OCI-M2 (cell line): ENCODE results near the gene CXADR.

Experiments used
- DNase-seq: peaks from one replicate; lab custom pipeline; 2025; ENCODE audit not compliant: unreplicated experiment; lab: John Stamatoyannopoulos, UW

Gene CXADR

GRCh38 chr21:17539323-17539722 is 26.5 kb downstream of the CXADR start:
- DNase-seq = no peak

DNA sequence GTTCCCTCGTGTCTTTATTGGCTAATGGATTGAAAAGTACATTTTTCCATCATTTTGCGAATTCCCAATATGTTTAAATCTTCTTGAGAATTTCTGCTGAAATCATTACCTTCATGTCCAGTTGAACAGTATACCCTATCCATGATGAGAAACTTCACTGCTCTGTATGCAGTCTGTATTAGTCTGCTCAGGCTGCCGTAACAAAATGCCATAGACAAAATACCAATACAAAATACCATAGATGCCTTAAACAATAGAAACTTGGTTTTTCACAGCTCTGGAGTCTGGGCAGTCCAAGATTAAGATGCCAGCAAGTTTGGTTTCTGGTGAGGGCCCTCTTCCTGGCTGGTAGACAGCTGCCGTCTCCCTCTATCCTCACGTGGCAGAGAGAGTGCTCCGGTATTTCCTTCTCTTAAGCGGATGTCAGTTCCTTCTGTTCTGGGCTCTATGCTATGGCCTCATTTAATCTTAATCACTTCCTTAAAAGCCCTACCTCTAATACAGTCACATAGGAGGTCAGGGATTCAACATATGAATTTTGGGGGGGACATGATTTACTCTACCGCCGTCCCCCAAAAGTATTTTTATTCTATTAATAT is 27.0 kb downstream of the CXADR start:
- DNase-seq = no peak

DNA sequence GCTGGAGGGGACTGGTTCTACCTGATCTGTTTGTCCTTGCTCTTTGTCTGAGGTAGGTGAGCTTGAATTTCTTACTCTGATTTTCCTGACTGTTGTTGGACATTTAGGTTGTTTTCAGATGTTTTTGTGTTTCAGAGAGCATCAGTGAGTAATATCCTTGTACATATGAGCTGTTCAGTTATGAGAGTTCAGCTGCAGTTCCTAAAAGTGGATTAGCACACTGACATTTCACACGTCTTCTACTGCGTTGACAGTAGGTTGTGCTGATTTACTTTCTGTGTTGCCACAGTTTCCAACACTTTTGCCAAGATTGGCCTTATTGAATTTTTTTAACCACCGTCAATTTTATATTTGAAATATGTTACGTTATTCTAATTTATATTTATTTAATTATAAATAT is 27.7 kb downstream of the CXADR start:
- no peak for DNase-seq

GRCh38 chr21:17542371-17543011 is 29.6 kb downstream of the CXADR start:
- no peak for DNase-seq

DNA sequence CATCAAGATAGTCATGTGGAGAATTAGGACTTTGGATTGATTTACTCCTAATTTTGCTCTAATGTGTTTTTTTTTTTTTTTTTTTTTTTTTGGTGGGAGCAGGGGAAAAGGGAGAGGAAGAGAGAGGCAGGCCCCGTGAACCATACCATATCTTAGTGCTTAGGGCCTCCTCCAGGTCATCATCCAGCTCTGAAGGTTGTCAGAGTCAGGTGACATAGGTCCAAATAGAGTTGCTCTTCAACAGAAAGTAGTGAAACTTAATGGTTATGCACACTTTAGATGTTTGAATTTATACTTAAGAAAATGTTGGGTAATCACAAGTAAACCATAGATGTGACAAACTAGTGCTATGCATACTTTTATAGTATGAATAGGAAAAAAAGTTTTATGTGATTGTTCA is 32.2 kb downstream of the CXADR start:
- no peak for DNase-seq

DNA sequence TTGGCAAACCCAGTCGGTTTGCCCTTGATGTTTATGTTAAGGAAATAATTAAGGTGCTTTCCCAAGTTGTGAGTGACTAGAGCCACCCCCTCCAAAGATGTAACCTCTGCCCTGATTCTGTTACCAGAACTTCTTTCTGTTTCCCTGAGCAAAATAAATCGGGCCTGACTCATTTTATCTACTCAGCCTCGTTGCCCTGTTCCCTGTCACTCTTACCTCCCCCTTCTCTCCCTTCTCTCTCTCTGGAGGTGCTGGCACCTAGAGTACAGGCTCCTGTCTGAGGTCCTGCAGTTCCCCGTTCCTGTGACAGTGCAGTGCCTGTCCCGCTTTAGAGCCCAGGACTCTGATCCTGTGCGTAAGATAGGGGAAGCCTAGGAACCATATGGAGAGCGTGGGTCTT is 35.4 kb downstream of the CXADR start:
- DNase-seq = no peak

GRCh38 chr21:17550671-17551308 is 37.9 kb downstream of the CXADR start:
- DNase-seq = no peak

DNA sequence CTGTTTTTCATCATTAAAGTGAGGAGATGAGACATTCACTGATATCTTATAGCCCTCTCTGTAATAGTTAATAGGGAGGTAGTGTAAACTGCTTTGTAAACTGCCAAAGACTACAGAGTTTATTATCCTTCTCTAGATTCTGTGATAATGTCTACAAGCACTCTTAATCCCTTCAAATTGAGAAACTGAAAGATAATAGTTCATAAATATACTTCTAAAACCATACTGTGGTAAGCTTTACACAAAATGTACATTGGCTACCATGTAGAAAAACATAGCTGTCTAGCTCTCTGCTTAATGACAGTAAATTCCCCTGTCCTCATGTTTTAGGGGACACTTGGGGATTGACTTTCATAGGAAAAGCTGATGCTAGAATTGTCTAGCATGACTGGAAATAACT is 39.6 kb downstream of the CXADR start:
- no peak for DNase-seq

- DNase-seq = no peak
Measured at GRCh38 chr21:17554120-17554519, 41.3 kb downstream of the CXADR start.

GRCh38 chr21:17554679-17555465 is 42.0 kb downstream of the CXADR start:
- no peak for DNase-seq

DNA sequence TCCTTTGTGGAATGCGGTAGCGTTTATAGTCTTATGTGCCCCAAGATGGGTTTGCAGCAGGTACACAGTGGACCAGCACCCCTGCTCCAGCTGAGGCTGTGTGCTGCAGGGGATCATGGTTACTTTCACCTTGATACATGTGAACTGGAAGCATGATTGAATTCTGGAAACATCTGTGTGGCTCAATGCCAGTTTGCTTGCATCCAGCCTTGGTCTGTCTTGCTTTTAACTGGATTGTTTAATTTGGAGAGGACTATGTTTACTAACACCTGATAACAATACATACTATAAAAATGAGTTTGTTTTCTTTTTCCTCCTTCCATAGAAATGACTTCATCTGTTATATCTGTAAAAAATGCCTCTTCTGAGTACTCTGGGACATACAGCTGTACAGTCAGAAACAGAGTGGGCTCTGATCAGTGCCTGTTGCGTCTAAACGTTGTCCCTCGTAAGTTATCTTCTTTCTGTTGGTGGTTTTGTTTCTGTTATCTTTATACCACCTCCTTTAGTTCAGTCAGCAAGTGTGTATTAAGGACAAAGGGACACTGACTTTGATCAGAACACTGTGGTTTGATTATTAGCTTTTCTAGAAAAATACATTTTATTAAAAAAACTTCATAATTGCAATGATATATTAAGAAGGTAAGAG is 47.7 kb downstream of the CXADR start:
- no peak for DNase-seq

DNA sequence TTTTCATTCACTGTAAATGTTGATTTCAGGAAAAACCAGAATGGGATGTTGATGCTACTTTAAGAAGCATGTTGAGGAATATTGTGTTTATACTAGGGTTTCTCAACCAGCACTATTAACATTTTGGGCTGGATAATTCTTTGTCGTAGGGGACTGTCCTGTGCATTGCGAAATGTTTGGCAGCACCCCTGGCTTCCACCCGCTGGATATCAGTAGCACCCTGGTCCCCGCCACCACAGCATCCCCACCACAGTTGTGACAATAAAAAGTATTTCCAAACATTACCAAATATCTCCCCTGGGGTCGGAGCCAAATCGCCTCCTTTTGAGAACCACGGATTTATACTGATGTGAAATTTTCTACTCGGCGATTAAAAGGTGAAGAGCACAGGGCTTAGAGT is 57.9 kb downstream of the CXADR start:
- DNase-seq = no peak

DNA sequence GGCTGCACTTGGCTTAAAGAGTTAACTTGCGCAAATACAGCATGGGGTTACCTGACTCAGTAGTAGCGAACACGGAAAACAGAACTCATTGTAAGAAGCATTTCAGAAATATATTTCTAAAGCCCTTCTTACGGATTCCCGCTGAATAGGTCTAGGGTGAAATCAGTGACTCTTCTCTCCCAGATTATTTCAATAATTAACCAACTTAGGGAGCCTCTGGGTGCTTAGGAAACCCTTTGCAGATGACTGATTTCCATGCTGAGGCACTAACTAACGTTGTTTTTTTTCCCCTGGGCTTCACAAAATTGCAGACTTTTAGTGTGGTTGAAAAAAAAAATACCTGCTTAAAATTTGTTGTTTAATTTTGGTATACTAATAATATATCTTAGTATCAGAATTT is 59.6 kb downstream of the CXADR start:
- no peak for DNase-seq

- no peak for DNase-seq
Measured at GRCh38 chr21:17575076-17575475, 62.2 kb downstream of the CXADR start.

DNA sequence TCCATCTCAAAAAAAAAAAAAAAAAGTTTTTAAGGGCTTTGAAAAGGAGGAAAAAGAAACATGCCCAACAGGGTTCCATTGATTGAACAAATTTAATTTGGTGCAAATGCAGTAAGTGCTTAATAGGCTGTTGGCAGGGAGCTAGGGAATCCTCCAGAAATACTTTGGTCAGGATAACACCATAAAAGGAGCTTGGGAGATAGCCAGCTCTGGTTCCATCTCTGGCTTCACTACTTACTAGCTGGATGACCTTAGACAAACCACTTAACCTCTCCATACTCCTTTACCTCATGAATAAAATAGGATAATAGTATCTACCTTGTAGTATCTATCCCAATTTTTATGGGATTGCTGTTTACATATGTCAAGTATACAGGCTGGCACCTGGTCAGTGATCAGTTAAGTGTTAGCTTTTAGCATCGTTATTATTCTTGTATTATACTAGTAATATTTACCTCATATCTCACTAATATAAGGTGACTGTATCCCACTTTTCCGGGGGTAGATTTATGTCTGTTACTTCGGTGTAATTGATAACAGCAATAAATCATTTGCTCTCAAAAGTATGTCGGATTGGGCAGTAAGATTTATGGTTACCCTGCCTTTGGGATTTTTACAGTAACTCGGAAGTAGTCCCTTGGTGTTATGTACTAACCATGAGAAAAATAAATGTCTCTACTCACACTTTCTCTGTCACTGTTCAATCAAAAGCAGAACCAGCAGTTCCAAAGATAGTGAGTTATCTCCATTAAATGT is 63.4 kb downstream of the CXADR start:
- DNase-seq = no peak

DNA sequence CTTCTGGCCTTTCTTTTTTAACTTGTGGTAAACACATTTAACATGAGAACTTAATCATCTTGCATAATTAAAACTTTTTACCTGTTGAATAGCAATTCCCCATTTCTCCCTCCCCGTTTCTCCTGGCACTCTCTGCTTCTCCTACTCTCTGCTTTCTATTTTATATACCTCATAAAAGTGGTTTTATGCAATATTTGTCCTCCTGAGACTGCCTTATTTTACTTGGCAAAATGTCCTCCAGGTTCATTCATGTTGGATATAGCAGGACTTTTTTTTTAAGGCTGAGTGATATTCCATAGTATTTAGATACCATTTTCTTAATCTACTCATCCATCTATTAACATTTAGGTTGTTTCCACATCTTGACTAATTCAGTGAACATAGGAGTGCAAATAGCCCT is 64.9 kb downstream of the CXADR start:
- DNase-seq = no peak

DNA sequence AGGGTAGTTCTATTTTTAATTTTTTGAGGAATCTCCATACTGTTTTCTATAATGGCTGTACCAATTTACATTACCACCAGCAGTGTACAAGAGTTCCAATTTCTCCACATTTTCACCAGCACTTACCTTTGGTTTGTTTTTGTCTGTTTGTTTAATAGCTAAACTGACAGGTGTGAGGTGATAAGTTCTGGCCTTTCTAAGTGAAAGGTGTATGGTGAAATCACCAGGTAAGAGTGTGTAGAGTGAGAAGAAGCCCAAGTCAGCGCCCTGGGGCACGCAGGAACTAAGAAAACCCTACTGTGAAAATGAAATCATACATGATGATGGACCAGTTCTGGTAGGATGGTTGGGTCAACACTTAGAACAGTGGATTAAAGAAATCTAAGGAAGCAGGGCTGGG is 65.3 kb downstream of the CXADR start:
- DNase-seq = no peak

- no peak for DNase-seq
Measured at GRCh38 chr21:17578876-17579275, 66.0 kb downstream of the CXADR start.

DNA sequence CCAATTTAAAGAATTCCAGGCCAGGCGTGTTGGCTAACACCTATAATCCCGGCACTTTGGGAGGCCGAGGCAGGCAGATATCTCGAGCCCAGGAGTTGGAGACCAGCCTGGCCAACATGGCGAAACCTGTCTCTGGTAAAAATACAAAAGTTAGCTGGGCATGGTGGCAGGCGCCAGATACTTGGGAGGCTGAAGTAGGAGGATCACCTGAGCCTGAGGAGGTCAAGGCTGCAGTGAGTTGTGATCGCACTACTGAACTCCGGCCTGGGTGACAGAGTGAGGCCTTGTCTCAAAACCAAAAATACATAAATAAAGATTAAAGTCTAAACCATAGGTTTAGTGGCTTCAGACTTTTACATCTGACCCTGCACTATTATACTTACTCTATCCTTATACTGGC is 67.5 kb downstream of the CXADR start:
- DNase-seq = no peak

GRCh38 chr21:17583898-17584297 is 71.1 kb downstream of the CXADR start:
- DNase-seq = no peak
